Fibroblast of skin of abdomen (primary cell): ENCODE data around the gene GALNTL6.

ENCODE experiments used
- DNase-seq: peaks from one replicate; pipeline ENCODE4 v3.0.0-alpha.2; 2013

Gene GALNTL6

GRCh38 chr4:172009446-172010230 is 196.4 kb downstream of the GALNTL6 start:
- peak; percentile 52 for DNase-seq

- no peak for DNase-seq
Measured at GRCh38 chr4:172011196-172011595, 198.0 kb downstream of the GALNTL6 start.

GRCh38 chr4:172018358-172018757 is 205.2 kb downstream of the GALNTL6 start:
- DNase-seq = no peak

- peak; percentile 2 for DNase-seq
Measured at GRCh38 chr4:172035562-172035961, 222.4 kb downstream of the GALNTL6 start.

GRCh38 chr4:172040766-172041165 is 227.6 kb downstream of the GALNTL6 start:
- no peak for DNase-seq

GRCh38 chr4:172042714-172043114 is 229.5 kb downstream of the GALNTL6 start:
- DNase-seq = peak; percentile 3

- DNase-seq = no peak
Measured at GRCh38 chr4:172045981-172046380, 232.8 kb downstream of the GALNTL6 start.

- no peak for DNase-seq
Measured at GRCh38 chr4:172048666-172049065, 235.5 kb downstream of the GALNTL6 start.

- DNase-seq = no peak
Measured at GRCh38 chr4:172050911-172051310, 237.7 kb downstream of the GALNTL6 start.

GRCh38 chr4:172055046-172055445 is 241.8 kb downstream of the GALNTL6 start:
- DNase-seq = no peak

- DNase-seq = no peak
Measured at GRCh38 chr4:172055498-172055897, 242.3 kb downstream of the GALNTL6 start.

GRCh38 chr4:172061204-172061603 is 248.0 kb downstream of the GALNTL6 start:
- DNase-seq = no peak

- DNase-seq = no peak
Measured at GRCh38 chr4:172068506-172068905, 255.3 kb downstream of the GALNTL6 start.

- no peak for DNase-seq
Measured at GRCh38 chr4:172073590-172073989, 260.4 kb downstream of the GALNTL6 start.

- no peak for DNase-seq
Measured at GRCh38 chr4:172083272-172083671, 270.1 kb downstream of the GALNTL6 start.

- no peak for DNase-seq
Measured at GRCh38 chr4:172088556-172088955, 275.4 kb downstream of the GALNTL6 start.

- DNase-seq = peak; percentile 12
Measured at GRCh38 chr4:172095161-172095560, 282.0 kb downstream of the GALNTL6 start.

GRCh38 chr4:172096786-172097185 is 283.6 kb downstream of the GALNTL6 start:
- peak; percentile 44 for DNase-seq

GRCh38 chr4:172099376-172099775 is 286.2 kb downstream of the GALNTL6 start:
- no peak for DNase-seq

GRCh38 chr4:172103456-172103855 is 290.3 kb downstream of the GALNTL6 start:
- DNase-seq = no peak

- peak; percentile 66 for DNase-seq
Measured at GRCh38 chr4:172104539-172104938, 291.3 kb downstream of the GALNTL6 start.

GRCh38 chr4:172105918-172106317 is 292.7 kb downstream of the GALNTL6 start:
- DNase-seq = no peak

- peak; percentile 22 for DNase-seq
Measured at GRCh38 chr4:172109466-172109865, 296.3 kb downstream of the GALNTL6 start.

GRCh38 chr4:172124656-172125308 is 311.6 kb downstream of the GALNTL6 start:
- DNase-seq = no peak
